ENCODE results near the gene UNK. TPM values are rescaled to one million over a fixed set of nuclear protein-coding genes. Genes with fewer than 3 reads are reported as not detected.
A peak's percentile ranks its signal among the peaks of the same experiment; 100 is the strongest.
"Not testable (repeated sequence)": the region's sequence is repeated elsewhere in the genome, so short reads cannot be mapped to it uniquely, and the experiment has no call there.

The UNK gene
- total RNA-seq, 2 donors from 2014 or later: 30.6 to 39.8 TPM

DNA sequence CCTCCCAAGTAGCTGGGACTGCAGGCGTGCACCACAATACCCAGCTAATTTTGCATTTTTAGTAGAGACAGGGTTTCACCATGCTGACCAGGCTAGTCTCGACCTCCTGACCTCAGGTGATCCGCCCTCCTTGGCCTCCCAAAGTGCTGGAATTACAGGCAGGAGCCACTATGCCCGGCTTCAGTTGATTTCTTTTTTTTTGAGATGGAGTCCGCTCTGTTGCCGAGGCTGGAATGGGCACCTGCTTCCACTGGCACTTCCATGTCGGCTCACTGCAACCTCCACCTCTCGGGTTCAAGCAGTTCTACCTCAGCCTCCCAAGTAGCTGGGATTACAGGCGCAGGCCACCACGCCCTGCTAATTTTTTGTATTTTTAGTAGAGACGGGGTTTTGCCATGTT lies 26.1 kb downstream of the UNK start:
- H3K27me3 Mint-ChIP-seq; H3K4me3 Mint-ChIP-seq; ATAC-seq; DNase-seq (ENCODE audit: low spot score); H3K9me3 Mint-ChIP-seq; H3K36me3 Mint-ChIP-seq; H3K4me1 Mint-ChIP-seq (ENCODE audit: low read depth in 2 of 2); H3K27ac Mint-ChIP-seq: not testable (repeated sequence)

DNA sequence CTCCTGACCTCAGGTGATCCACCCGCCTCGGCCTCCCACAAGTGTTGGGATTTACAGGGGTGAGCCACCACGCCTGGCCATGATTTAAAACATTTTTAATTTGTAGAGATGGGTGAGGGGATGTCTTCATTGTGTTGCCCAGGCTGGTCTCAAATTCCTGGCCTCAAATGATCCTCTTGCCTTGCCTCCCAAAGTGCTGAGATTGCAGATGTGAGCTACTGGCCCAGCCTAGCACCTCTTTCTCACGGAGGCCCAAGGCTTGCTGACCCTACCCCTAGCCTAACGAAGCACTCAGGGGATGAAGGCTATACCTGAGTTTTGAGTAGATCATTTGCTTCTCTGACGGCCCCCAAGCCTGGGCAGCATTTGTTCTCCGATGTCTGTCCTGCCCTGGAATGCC lies 26.6 kb downstream of the UNK start:
- no peak overlapping the region for H3K27ac Mint-ChIP-seq
- no peak overlapping the region for H3K4me3 Mint-ChIP-seq
- H3K27me3 Mint-ChIP-seq: no peaks in the 10 kb centered on the region
- ATAC-seq: no peak
- no peak for DNase-seq (ENCODE audit: low spot score)
- H3K4me1 Mint-ChIP-seq (ENCODE audit: low read depth in 2 of 2): peaks cover 0 to 3% of the 10 kb centered on the region in 2 donors
- H3K36me3 Mint-ChIP-seq: no peaks in the 10 kb centered on the region
- no peaks in the 10 kb centered on the region for H3K9me3 Mint-ChIP-seq

DNA sequence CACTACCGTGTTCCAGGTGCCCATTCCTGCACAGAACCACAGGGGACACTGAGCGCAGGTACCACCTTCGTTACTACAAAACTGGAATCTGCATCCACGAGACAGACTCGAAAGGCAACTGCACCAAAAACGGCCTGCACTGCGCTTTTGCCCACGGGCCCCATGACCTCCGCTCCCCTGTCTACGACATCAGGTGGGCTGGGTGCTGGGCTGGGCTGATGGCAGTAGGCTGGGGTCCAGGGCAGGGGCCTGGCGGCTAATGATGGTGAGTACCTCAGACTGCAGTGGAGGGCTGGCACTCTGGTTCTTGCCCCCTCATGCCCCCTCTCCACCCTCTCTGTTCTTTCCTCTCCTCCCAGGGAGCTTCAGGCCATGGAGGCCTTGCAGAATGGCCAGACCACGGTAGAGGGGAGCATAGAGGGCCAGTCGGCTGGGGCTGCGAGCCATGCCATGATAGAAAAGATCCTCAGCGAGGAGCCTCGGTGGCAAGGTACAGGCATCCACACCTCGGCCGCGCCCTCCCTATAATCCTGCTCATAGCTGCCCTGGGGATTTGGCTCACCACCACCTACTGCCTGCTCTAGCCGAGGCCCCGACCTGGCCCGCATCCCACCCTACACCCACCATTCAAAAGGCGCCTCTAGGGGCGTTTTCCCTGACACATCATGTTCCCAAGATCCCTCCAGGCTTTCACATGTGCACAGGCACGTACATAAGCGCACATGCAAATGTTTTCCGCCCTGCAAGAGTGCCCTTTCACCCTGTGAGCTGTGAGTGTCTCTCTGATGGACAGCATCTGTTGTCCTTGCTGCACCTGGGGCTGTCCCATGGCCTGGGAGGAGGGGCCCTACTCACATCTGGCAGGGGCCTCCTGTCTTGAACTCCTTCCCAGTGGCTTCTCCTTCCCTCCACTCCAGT lies 27.7 kb downstream of the UNK start:
- no peak for DNase-seq (ENCODE audit: low spot score)
- Mint-ChIP-seq H3K4me3 (no peak overlapping the region), H3K27ac (no peak overlapping the region), H3K27me3 (no peaks in the 10 kb centered on the region), H3K9me3 (no peaks in the 10 kb centered on the region), H3K36me3 (no peaks in the 10 kb centered on the region), H3K4me1 (ENCODE audit: low read depth in 2 of 2) (peaks cover 0 to 3% of the 10 kb centered on the region in 2 donors)
- no peak for ATAC-seq

DNA sequence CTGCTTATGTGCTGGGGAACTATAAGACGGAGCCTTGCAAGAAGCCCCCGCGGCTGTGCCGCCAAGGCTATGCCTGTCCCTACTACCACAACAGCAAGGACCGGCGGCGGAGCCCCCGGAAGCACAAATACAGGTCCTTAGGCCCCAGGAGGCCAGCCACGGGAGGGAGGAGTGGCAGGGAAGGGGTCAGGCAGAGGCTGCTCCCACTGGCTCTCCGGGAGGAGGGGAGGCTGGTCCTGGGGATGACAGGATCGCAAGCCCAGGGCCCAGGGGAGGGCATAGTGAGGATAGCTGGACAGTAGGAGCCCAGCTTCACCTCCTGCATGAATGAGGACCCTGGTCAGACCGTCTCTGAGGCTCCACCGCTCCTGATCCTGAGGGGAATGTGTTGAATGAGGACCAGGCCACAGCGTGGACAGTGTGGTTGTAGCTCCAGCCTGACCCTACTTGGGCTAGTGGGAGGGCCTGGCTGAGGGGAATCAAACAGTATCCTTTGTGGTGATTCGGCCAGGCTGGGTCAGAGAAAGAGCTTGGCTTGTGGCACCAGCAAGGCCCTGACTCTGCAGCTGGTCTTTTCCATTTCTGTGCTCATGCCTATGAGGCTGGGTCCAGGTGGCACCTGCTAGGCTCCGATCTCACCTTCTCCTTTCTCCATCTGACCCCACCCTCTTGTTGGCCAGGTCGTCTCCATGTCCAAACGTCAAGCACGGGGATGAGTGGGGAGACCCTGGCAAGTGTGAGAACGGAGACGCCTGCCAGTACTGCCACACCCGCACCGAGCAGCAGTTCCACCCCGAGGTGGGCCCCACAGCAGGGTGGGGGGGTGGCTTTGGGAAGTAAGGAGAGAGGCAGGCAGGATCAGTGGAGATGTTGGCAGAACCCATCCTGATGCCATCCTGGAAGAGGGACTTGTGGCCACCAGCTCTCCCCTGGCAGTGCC lies 28.7 kb downstream of the UNK start:
- Mint-ChIP-seq H3K36me3 (no peaks in the 10 kb centered on the region), H3K9me3 (no peaks in the 10 kb centered on the region), H3K4me3 (no peak overlapping the region), H3K27ac (no peak overlapping the region), H3K27me3 (no peaks in the 10 kb centered on the region), H3K4me1 (ENCODE audit: low read depth in 2 of 2) (peaks cover 0 to 3% of the 10 kb centered on the region in 2 donors)
- no peak for ATAC-seq
- DNase-seq (ENCODE audit: low spot score): no peak

DNA sequence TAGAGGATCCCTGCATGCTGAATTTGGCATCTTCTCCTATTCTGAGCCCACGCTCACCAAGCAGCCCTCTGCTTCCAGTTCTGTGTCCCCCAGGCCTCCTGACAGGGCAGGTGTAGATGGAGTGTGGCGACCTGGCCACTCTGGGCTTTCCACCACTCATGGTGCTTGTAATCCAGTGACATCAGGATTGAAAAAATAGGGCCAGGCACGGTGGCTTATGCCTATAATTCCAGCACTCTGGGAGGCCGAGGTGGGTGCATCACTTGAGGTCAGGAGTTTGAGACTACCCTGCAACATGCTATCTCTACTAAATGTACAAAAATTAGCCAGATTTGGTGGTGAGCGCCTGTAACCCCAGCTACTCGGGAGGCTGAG lies 29.4 kb downstream of the UNK start:
- no peaks in the 10 kb centered on the region for H3K4me1 Mint-ChIP-seq (ENCODE audit: low read depth in 2 of 2)
- H3K27me3 Mint-ChIP-seq: no peaks in the 10 kb centered on the region
- no peak overlapping the region for H3K4me3 Mint-ChIP-seq
- H3K36me3 Mint-ChIP-seq: no peaks in the 10 kb centered on the region
- DNase-seq (ENCODE audit: low spot score) (no peak), ATAC-seq (no peak)
- no peak overlapping the region for H3K27ac Mint-ChIP-seq
- H3K9me3 Mint-ChIP-seq: no peaks in the 10 kb centered on the region

DNA sequence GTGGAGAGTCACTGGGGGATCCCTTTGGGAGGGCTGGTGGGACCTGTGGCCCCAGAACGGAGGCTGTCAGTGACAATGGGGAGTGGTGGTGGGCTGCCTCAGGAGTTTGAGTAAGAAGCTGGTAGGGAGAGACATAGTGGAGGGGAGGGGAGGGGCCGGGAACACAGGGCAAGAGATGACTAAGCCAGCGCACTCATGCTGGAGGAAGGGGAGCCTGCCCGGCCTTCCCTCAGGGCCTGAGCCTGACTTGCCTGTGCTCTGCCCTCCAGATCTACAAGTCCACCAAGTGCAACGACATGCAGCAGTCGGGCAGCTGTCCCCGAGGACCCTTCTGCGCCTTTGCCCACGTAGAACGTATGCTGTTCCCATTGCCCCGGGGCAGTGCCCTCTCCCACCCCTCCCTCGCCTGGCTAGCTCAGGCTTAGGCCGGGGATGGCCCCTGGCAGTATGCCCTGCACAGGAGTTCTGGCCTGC lies 30.3 kb downstream of the UNK start:
- H3K27ac Mint-ChIP-seq: no peak overlapping the region
- no peak for ATAC-seq
- H3K9me3 Mint-ChIP-seq: no peaks in the 10 kb centered on the region
- no peaks in the 10 kb centered on the region for H3K27me3 Mint-ChIP-seq
- DNase-seq (ENCODE audit: low spot score): no peak
- H3K36me3 Mint-ChIP-seq: no peaks in the 10 kb centered on the region
- H3K4me3 Mint-ChIP-seq: no peak overlapping the region
- no peaks in the 10 kb centered on the region for H3K4me1 Mint-ChIP-seq (ENCODE audit: low read depth in 2 of 2)

DNA sequence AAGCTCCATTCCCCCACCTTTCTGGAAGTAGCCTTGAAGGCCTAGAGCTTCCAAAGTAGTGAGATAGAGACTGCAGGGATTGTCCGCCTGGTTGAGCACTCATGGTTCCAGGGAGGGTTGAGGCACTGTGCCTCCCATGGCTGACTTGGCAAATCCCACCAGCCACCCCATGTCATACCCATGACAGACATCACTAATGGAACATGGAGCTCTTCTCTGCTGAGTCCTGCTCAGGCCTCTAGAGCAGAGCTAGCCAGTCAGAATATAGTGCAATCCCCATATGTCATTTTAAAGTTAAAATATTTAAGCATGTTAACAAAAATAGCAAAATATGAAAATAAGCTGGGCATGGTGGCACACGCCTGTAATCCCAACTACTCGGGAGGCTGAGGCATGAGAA lies 30.8 kb downstream of the UNK start:
- H3K36me3 Mint-ChIP-seq: no peaks in the 10 kb centered on the region
- no peaks in the 10 kb centered on the region for H3K9me3 Mint-ChIP-seq
- no peak overlapping the region for H3K27ac Mint-ChIP-seq
- no peak overlapping the region for H3K4me3 Mint-ChIP-seq
- DNase-seq (ENCODE audit: low spot score): no peak
- H3K4me1 Mint-ChIP-seq (ENCODE audit: low read depth in 2 of 2): no peaks in the 10 kb centered on the region
- no peaks in the 10 kb centered on the region for H3K27me3 Mint-ChIP-seq
- no peak for ATAC-seq

DNA sequence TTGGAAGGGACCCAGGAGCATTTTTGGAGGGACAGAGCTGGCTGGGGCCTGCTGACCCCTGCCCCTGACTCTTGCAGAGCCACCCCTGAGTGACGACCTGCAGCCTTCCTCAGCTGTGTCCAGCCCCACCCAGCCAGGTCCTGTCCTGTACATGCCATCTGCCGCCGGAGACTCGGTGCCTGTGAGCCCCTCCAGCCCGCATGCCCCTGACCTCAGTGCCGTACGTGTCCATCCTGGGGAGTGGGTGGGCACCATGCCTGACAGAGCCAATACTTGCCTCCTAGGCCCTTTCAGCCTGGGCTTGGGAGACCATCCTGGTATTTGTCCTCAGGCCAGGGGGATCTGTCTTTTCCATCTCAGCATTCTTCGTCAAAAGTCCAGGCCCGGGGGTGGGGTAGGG lies 32.1 kb downstream of the UNK start:
- H3K27me3 Mint-ChIP-seq: no peaks in the 10 kb centered on the region
- peaks cover 5% of the 10 kb centered on the region in 2 donors for H3K4me1 Mint-ChIP-seq (ENCODE audit: low read depth in 2 of 2)
- no peak overlapping the region for H3K4me3 Mint-ChIP-seq
- H3K27ac Mint-ChIP-seq: no peak overlapping the region
- no peaks in the 10 kb centered on the region for H3K9me3 Mint-ChIP-seq
- no peaks in the 10 kb centered on the region for H3K36me3 Mint-ChIP-seq
- DNase-seq (ENCODE audit: low spot score): no peak
- ATAC-seq: peak in 1 of 2 donors; percentile 20

DNA sequence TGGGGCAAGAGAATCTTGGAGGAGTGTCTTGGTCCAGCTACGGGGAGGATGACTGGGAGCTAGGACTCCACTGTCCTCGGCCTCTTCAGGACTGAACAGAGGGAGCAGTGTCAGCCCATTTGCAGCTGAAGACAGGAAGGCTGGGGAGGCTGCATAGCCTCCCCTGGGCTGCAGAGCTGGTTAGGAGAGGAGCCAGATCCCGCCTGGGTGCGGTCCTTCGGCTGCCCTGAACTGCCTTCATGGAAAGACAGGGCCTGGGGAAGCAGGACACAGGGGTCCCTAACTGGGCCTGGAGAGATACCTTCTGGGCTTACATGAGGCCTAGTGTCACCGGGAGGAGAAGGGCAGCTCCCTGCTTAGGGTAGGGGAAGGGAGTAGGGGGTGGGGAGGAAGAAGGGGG lies 33.0 kb downstream of the UNK start:
- ATAC-seq (no peak), DNase-seq (ENCODE audit: low spot score) (no peak)
- no peaks in the 10 kb centered on the region for H3K36me3 Mint-ChIP-seq
- no peaks in the 10 kb centered on the region for H3K9me3 Mint-ChIP-seq
- H3K4me3 Mint-ChIP-seq: no peak overlapping the region
- peak overlapping the region in 1 of 2 donors; percentile 45 for H3K27ac Mint-ChIP-seq
- H3K27me3 Mint-ChIP-seq: no peaks in the 10 kb centered on the region
- H3K4me1 Mint-ChIP-seq (ENCODE audit: low read depth in 2 of 2): peaks cover 5% of the 10 kb centered on the region in 2 donors

DNA sequence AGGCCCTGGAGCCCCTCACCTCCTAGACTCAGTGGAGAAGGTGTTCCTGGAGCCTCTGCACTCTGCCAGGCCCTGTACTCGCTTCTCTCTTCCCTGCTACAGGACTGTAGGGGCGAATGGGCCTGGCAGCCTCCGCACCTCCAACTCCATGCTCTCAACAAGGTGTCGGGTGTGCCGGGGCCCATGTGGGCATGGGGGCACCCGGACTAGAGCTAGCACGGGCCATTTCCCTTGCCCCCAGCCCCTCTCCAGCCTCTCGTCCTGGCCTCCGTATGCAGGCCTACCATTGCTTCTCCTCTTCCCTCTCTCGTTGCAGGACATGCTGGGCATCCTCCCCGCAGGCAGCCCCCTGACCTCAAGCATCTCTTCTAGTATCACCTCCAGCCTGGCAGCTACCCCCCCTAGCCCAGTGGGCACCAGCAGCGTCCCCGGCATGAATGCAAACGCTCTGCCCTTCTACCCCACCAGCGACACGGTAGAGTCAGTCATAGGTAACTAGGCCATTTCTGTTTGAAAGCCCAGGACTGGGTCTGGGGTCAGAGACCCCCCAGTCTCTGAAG lies 33.8 kb downstream of the UNK start:
- no peak for ATAC-seq
- no peaks in the 10 kb centered on the region for H3K9me3 Mint-ChIP-seq
- peaks cover 5% of the 10 kb centered on the region in 2 donors for H3K4me1 Mint-ChIP-seq (ENCODE audit: low read depth in 2 of 2)
- H3K36me3 Mint-ChIP-seq: no peaks in the 10 kb centered on the region
- no peak overlapping the region for H3K4me3 Mint-ChIP-seq
- no peak for DNase-seq (ENCODE audit: low spot score)
- H3K27me3 Mint-ChIP-seq: no peaks in the 10 kb centered on the region
- peak overlapping the region in 1 of 2 donors; percentile 24 for H3K27ac Mint-ChIP-seq

DNA sequence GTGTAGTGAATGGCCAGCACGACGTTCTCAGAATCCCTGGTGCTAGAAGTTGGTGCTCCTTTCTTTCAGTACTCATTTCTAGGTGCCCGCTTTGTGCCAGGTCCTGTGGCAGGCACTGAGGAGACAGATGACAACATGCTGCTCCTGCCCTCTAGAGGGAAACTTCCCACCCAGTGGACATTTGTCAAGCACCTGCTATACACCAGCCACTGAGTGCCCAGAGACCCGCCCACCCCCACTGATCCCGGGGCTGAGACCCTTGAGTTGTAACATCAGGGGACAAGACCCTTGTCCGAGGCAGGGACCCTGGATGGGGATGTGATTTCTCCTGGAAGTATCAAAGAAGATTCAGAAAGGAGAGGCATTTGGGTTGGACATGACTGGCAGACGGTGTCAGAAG lies 34.5 kb downstream of the UNK start:
- H3K4me1 Mint-ChIP-seq (ENCODE audit: low read depth in 2 of 2): peaks cover 5% of the 10 kb centered on the region in 2 donors
- no peak for ATAC-seq
- no peaks in the 10 kb centered on the region for H3K36me3 Mint-ChIP-seq
- H3K27ac Mint-ChIP-seq: peak overlapping the region in 1 of 2 donors; percentile 24
- DNase-seq (ENCODE audit: low spot score): no peak
- H3K27me3 Mint-ChIP-seq: no peaks in the 10 kb centered on the region
- H3K4me3 Mint-ChIP-seq: no peak overlapping the region
- H3K9me3 Mint-ChIP-seq: no peaks in the 10 kb centered on the region

DNA sequence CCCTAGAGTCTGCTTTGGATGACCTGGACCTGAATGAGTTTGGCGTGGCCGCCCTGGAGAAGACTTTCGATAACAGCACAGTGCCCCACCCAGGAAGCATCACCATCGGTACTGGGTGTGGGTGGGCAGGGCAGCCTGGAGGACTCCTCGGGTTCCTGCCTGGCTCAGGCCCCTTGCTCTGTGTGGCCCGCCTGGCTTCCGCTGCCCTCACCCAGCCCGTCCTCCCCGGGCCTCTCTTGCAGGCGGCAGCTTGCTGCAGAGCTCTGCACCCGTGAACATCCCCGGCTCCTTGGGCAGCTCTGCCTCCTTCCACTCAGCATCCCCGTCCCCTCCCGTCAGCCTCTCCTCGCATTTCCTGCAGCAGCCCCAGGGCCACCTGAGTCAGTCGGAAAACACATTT lies 35.1 kb downstream of the UNK start:
- H3K27me3 Mint-ChIP-seq: no peaks in the 10 kb centered on the region
- H3K4me3 Mint-ChIP-seq: no peak overlapping the region
- H3K4me1 Mint-ChIP-seq (ENCODE audit: low read depth in 2 of 2): peaks cover 5% of the 10 kb centered on the region in 2 donors
- H3K9me3 Mint-ChIP-seq: no peaks in the 10 kb centered on the region
- no peak for DNase-seq (ENCODE audit: low spot score)
- peak overlapping the region in 1 of 2 donors; percentile 24 for H3K27ac Mint-ChIP-seq
- no peaks in the 10 kb centered on the region for H3K36me3 Mint-ChIP-seq
- ATAC-seq: no peak

DNA sequence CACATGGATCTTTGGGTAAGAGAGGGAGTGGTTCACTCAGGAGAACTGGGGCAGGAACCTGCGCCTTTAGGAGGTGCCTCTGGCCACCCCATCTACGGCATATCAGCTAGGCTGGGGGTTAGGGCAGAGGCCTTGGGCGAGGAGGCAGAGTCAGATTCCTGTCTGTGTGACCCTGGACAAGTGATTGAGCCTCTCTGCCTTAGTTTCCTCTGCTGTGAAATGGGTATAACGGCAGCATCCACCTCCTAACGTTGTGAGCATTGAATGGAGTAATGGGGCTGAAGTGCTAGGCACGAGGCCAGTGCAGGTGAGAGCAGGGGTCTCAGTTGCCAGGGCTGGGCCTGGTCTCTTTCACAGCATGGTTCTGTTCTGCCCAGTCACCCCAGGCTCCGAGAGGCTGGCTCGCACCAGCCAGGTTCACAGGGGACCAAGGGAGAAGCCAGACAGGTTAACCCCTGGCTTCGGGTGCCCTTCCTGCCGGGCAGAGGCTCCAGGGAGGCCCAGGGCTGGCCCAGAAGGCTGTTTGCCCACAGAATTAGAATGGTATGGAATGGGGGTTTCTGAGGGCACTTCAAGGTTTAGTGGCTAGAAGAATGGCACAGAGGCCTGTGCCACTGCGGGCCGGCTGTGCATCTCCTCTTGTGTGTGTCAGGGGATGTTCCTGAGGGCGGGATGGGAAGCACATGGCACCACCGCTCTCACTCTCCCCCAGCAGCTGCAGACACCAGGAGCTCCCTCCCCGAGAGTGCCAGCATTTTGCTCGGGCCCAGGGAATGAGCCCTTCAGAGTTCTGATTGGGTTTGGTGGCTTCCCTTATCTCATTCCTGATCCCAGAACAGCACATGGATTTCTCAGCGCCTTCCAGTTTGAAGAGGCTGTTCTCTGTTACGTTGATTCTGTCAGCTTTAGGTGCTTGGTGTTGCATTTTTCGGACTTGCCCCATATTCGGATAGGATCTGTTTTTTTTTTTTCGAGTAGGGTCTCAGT lies 35.8 kb downstream of the UNK start:
- H3K36me3 Mint-ChIP-seq: no peaks in the 10 kb centered on the region
- H3K4me1 Mint-ChIP-seq (ENCODE audit: low read depth in 2 of 2): peaks cover 5% of the 10 kb centered on the region in 2 donors
- H3K27ac Mint-ChIP-seq: peak overlapping the region in 1 of 2 donors; percentile 29
- H3K9me3 Mint-ChIP-seq: no peaks in the 10 kb centered on the region
- ATAC-seq (no peak), DNase-seq (ENCODE audit: low spot score) (no peak)
- H3K27me3 Mint-ChIP-seq: no peaks in the 10 kb centered on the region
- H3K4me3 Mint-ChIP-seq: no peak overlapping the region

Data from natural killer cell treated with Interleukin-12 subunit alpha and Interleukin-12 subunit beta and Interleukin-15 and Interleukin-18, amount 100 ng/mL, for 72 hours (primary cell).